ENCODE results near the gene RANBP1. TPM values are rescaled to one million over a fixed set of nuclear protein-coding genes. Genes with fewer than 3 reads are reported as not detected.

RANBP1 gene
- total and polyA plus RNA-seq, 9 of the 15 experiments (the other 6 are each of a cell fraction or from before 2014, with no cell fraction given) = 162 to 2,891 (median 1,289) TPM

- TF ChIP-seq TSC22D4 (tag; IDR thresholded peaks at IDR 0.05) (no peak), JUND (IDR thresholded peaks at IDR 0.05; ENCODE audit: borderline replicate concordance, low read depth, low read length) (peak; percentile 59), JUND (tag; IDR thresholded peaks at IDR 0.05; ENCODE audit: borderline replicate concordance, low read depth, low read length) (no peak), ZNF165 (CRISPR knock-in tag; IDR thresholded peaks at IDR 0.05; ENCODE audit: borderline replicate concordance) (0 out of 2 replicates have a peak, but pooled peaks have one; percentile 75), SP1 (CRISPR knock-in tag; IDR thresholded peaks at IDR 0.05) (peak; percentile 76), CXXC5 (CRISPR knock-in tag; IDR thresholded peaks at IDR 0.05) (peak; percentile 51), KLF13 (tag; IDR thresholded peaks at IDR 0.05; ENCODE audit: borderline replicate concordance, low read depth) (peak; percentile 4; the same call in 1 of the 2 replicates), CTCF (IDR thresholded peaks at IDR 0.05 in 2 of 3, conservative IDR thresholded peaks at IDR 0.05 in 1 of 3; ENCODE audit: insufficient read depth in 2 of 3, low read depth in 1 of 3, low read length in 3 of 3) (peak; percentile 99 to 100 (median 100)), ZNF583 (CRISPR knock-in tag; IDR thresholded peaks at IDR 0.05) (peak; percentile 81; the same call in 1 of the 2 replicates), NBN (IDR thresholded peaks at IDR 0.05; ENCODE audit: low read depth) (no peak), MYC (IDR thresholded peaks at IDR 0.05; ENCODE audit: low read depth, low read length) (peak; percentile 77), MYC (CRISPR knock-in tag; IDR thresholded peaks at IDR 0.05; ENCODE audit: borderline replicate concordance, low read depth) (peak; percentile 67; the same call in 1 of the 2 replicates), SMC3 (conservative IDR thresholded peaks at IDR 0.05; ENCODE audit: insufficient read depth, low read depth, low read length) (peak; percentile 100), ZNF212 (CRISPR knock-in tag; IDR thresholded peaks at IDR 0.05) (peak; percentile 55; the same call in 1 of the 2 replicates), MEF2A (IDR thresholded peaks at IDR 0.05; ENCODE audit: control insufficient read depth, low read depth, low read length) (no peak), NR2C2 (CRISPR knock-in tag; IDR thresholded peaks at IDR 0.05) (peak; percentile 13; the same call in 1 of the 2 replicates), NR2C2 (tag; IDR thresholded peaks at IDR 0.05) (no peak), TRIM24 (IDR thresholded peaks at IDR 0.05) (no peak), MAZ (CRISPR knock-in tag; conservative IDR thresholded peaks at IDR 0.05 in 1 of 2, IDR thresholded peaks at IDR 0.05 in 1 of 2) (peak; percentile 91), GTF2A2 (tag; IDR thresholded peaks at IDR 0.05) (no peak), THAP12 (CRISPR knock-in tag; IDR thresholded peaks at IDR 0.05) (peak; percentile 82), ZNF347 (CRISPR knock-in tag; IDR thresholded peaks at IDR 0.05; ENCODE audit: low read depth) (0 out of 2 replicates have a peak, but pooled peaks have one; percentile 46), NCOA6 (IDR thresholded peaks at IDR 0.05) (no peak), KLF16 (IDR thresholded peaks at IDR 0.05) (peak; percentile 84; the same call in 1 of the 2 replicates), HNRNPLL (IDR thresholded peaks at IDR 0.05; ENCODE audit: low read depth, low read length, poor library complexity, severe bottlenecking) (peak; percentile 18), L3MBTL2 (IDR thresholded peaks at IDR 0.05) (peak; percentile 76)
Measured at GRCh38 chr22:20156611-20157429, 40.9 kb downstream of the RANBP1 start (continued).

Measured in K562 (cell line).